Mesenchymal stem cell (in vitro differentiated cells and primary cell): ENCODE results near the gene CCL3.
"Not testable (repeated sequence)": the region's sequence is repeated elsewhere in the genome, so short reads cannot be mapped to it uniquely, and the experiment has no call there.

ENCODE experiments used
- DNase-seq: peaks from one replicate; pipeline ENCODE4 v3.0.0-alpha.2; 2013
- H2AFZ ChIP-seq: one replicate; pipeline ENCODE4 v1.6.1; 2013; ENCODE audit warnings: low read depth, mild to moderate bottlenecking, control low read depth, inconsistent platforms, low read length, moderate library complexity
- H2AK5ac ChIP-seq: 2 replicates; pipeline ENCODE4 v1.6.1; 2013; ENCODE audit warnings: low read length, moderate library complexity, mild to moderate bottlenecking, inconsistent platforms; ENCODE audit not compliant: severe bottlenecking
- H2BK120ac ChIP-seq: one replicate; pipeline ENCODE4 v1.6.1; 2013; ENCODE audit warnings: low read depth, mild to moderate bottlenecking, inconsistent platforms, low read length, moderate library complexity
- H2BK12ac ChIP-seq, 2 experiments: one replicate each; pipeline ENCODE4 v1.6.1; 2013; ENCODE audit warnings: inconsistent platforms in 2 of 2, low read length in 2 of 2, mild to moderate bottlenecking in 2 of 2, moderate library complexity in 2 of 2, control low read depth in 1 of 2
- H2BK15ac ChIP-seq: one replicate; pipeline ENCODE4 v1.6.1; 2013; ENCODE audit warnings: mild to moderate bottlenecking, low read depth, inconsistent platforms; ENCODE audit not compliant: poor library complexity, severe bottlenecking
- H2BK5ac ChIP-seq: 2 replicates; pipeline ENCODE4 v1.6.1; 2013; ENCODE audit warnings: low read depth, mild to moderate bottlenecking, low read length, control low read depth, inconsistent platforms; ENCODE audit not compliant: poor library complexity, severe bottlenecking
- H3K14ac ChIP-seq, 2 experiments: one replicate each; pipeline ENCODE4 v1.6.1; 2013; ENCODE audit warnings: inconsistent platforms in 2 of 2, low read length in 2 of 2, control low read depth in 1 of 2, mild to moderate bottlenecking in 1 of 2, moderate library complexity in 1 of 2
- H3K18ac ChIP-seq, 2 experiments: one replicate each; pipeline ENCODE4 v1.6.1; 2013; ENCODE audit warnings: inconsistent platforms in 2 of 2, low read length in 2 of 2, control low read depth in 1 of 2, low read depth in 1 of 2, mild to moderate bottlenecking in 1 of 2
- H3K23ac ChIP-seq, 2 experiments: one replicate each; pipeline ENCODE4 v1.6.1; 2013; ENCODE audit warnings: inconsistent platforms in 2 of 2, low read length in 2 of 2, mild to moderate bottlenecking in 2 of 2, moderate library complexity in 2 of 2, control low read depth in 1 of 2
- H3K27ac ChIP-seq: 2 replicates; pipeline ENCODE4 v1.5.1; 2013; ENCODE audit warnings: mild to moderate bottlenecking, moderate library complexity, low read length, control low read depth, inconsistent platforms; ENCODE audit not compliant: poor library complexity, severe bottlenecking
- H3K27me3 ChIP-seq, 2 experiments: 2 replicates each; pipeline versions ENCODE4 v1.6.1 to v1.7.0; 2013; ENCODE audit warnings: low read length in 2 of 2, mild to moderate bottlenecking in 2 of 2, moderate library complexity in 2 of 2, control low read depth in 1 of 2, inconsistent platforms in 1 of 2; ENCODE audit not compliant: control insufficient read depth in 1 of 2, insufficient read depth in 1 of 2
- H3K36me3 ChIP-seq, 2 experiments: 2 replicates each; pipeline versions ENCODE4 v1.6.1 to v1.7.0; 2013; ENCODE audit warnings: low read length in 2 of 2, control low read depth in 1 of 2, inconsistent platforms in 1 of 2, low read depth in 1 of 2, mild to moderate bottlenecking in 1 of 2; ENCODE audit not compliant: insufficient read depth in 2 of 2, control insufficient read depth in 1 of 2
- H3K4ac ChIP-seq, 2 experiments: one replicate each; pipeline ENCODE4 v1.6.1; 2013; ENCODE audit warnings: inconsistent platforms in 2 of 2, low read length in 2 of 2, mild to moderate bottlenecking in 2 of 2, moderate library complexity in 2 of 2, control low read depth in 1 of 2, low read depth in 1 of 2
- H3K4me1 ChIP-seq: 2 replicates; pipeline ENCODE4 v1.6.1; 2013; ENCODE audit warnings: low read depth, low read length, control low read depth; ENCODE audit not compliant: control insufficient read depth, insufficient read depth
- H3K4me2 ChIP-seq: 2 replicates; pipeline ENCODE4 v1.6.1; 2013; ENCODE audit warnings: low read length, mild to moderate bottlenecking, inconsistent platforms; ENCODE audit not compliant: poor library complexity, severe bottlenecking
- H3K4me3 ChIP-seq, 2 experiments: 2 replicates each; pipeline versions ENCODE4 v1.5.1 to v1.7.0; 2013; ENCODE audit warnings: low read length in 2 of 2, mild to moderate bottlenecking in 2 of 2, control low read depth in 1 of 2, low read depth in 1 of 2; ENCODE audit not compliant: insufficient read depth in 1 of 2
- H3K79me1 ChIP-seq: replicated peaks from 2 replicates; pipeline ENCODE4 v1.6.1; 2013; ENCODE audit warnings: mild to moderate bottlenecking, control low read depth, low read length, inconsistent platforms; ENCODE audit not compliant: poor library complexity, severe bottlenecking
- H3K9ac ChIP-seq: 2 replicates; pipeline ENCODE4 v1.7.0; 2013; ENCODE audit warnings: mild to moderate bottlenecking, low read length, moderate library complexity
- H3K9me3 ChIP-seq: 2 replicates; pipeline ENCODE4 v1.7.0; 2013; ENCODE audit warnings: mild to moderate bottlenecking, low read length; ENCODE audit not compliant: control insufficient read depth
- H4K8ac ChIP-seq: one replicate; pipeline ENCODE4 v1.6.1; 2013; ENCODE audit warnings: inconsistent platforms, mild to moderate bottlenecking, low read length, moderate library complexity
- H4K91ac ChIP-seq: one replicate; pipeline ENCODE4 v1.6.1; 2013; ENCODE audit warnings: mild to moderate bottlenecking, low read length, inconsistent platforms
- WGBS: methylation state at CpG from one replicate; pipeline ENCODE4 v1.1.7; 2013; ENCODE audit warnings: mixed read lengths; 5-methylcytosine and 5-hydroxymethylcytosine counted together

Gene CCL3

GRCh38 chr17:36120221-36120620, 30.3 kb upstream of the CCL3 start:
- Histone ChIP-seq H3K4me1 (no peaks in the 10 kb centered on the region), H3K36me3 (no peaks in the 10 kb centered on the region), H2BK12ac (no peak overlapping the region), H3K27ac (no peak overlapping the region), H4K8ac (no peak overlapping the region), H3K18ac (no peak overlapping the region), H3K9me3 (peaks cover 3% of the 10 kb centered on the region), H3K27me3 (peaks cover 0 to 5% of the 10 kb centered on the region in 2 experiments), H2AK5ac (no peak overlapping the region), H3K9ac (no peak overlapping the region), H2AFZ (no peak overlapping the region), H3K4me3 (no peak overlapping the region), H2BK15ac (no peak overlapping the region), H2BK120ac (no peak overlapping the region), H3K14ac (no peak overlapping the region), H2BK5ac (no peak overlapping the region), H3K4me2 (no peak overlapping the region), H4K91ac (no peak overlapping the region), H3K4ac (no peak overlapping the region), H3K23ac (no peak overlapping the region), H3K79me1 (no peaks in the 10 kb centered on the region)
- WGBS = 94% methylated on average over 1 of the region's 3 CpGs
- no peak for DNase-seq

- WGBS = 82% methylated on average over 11 of the region's 12 CpGs
- Histone ChIP-seq H2AFZ (no peak overlapping the region), H3K14ac (no peak overlapping the region), H3K27ac (no peak overlapping the region), H3K4me3 (no peak overlapping the region), H4K8ac (no peak overlapping the region), H2AK5ac (no peak overlapping the region), H3K4me2 (no peak overlapping the region), H2BK12ac (no peak overlapping the region), H3K9ac (no peak overlapping the region), H2BK15ac (no peak overlapping the region), H3K18ac (no peak overlapping the region), H3K4ac (no peak overlapping the region), H3K79me1 (no peaks in the 10 kb centered on the region), H3K9me3 (no peaks in the 10 kb centered on the region), H2BK120ac (no peak overlapping the region), H3K27me3 (peaks cover 0 to 5% of the 10 kb centered on the region in 2 experiments), H3K36me3 (no peaks in the 10 kb centered on the region), H4K91ac (no peak overlapping the region), H3K23ac (no peak overlapping the region), H2BK5ac (no peak overlapping the region), H3K4me1 (no peaks in the 10 kb centered on the region)
- no peak for DNase-seq
Measured at GRCh38 chr17:36118477-36119353, 28.8 kb upstream of the CCL3 start.

DNA sequence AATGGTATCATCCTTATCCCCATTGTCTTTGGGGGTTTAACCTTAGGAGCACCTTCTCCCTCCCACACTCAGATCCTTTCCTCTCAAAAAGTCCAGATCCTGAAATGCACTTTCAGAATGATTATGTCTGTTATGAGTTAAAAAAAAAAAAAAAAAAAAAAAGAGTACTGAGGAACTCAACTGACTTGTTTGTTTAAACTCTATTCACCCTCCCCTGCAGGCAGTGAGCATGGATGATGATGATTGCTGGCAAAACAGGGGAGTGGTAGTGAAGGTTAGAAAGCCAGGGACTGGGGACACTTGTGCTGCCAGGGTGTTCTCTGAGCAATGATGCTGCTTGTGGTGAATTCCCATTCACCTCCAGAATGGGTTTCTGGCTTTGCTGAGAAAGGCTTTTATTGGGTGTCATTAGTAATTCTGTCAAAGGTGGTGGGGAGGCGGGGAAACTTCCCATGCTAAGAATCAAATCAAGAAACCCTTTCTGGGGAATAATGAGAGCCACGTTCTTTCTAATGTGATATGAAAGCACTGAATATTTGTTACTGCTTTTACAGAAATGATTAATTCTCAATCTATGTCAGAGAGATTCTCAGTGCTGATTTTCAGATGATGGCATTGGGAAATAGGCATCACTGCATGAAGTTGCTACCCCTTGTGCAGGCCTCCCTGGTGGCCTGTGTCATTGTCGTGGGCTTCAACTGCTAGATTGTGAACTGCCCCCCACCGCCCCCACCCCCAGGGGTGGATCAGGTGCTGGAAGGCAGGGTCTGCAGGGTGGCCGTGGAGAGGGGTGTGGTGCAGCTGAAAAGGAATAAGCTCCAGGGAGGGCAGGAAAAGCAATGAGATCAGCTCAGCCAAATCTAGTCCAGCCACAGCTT, 27.8 kb upstream of the CCL3 start:
- no peaks in the 10 kb centered on the region for H3K36me3 ChIP-seq
- H2BK120ac ChIP-seq = no peak overlapping the region
- H3K27me3 ChIP-seq = peaks cover 0 to 5% of the 10 kb centered on the region in 2 experiments
- H2BK15ac ChIP-seq = no peak overlapping the region
- DNase-seq = no peak
- H4K91ac ChIP-seq = no peak overlapping the region
- H4K8ac ChIP-seq = no peak overlapping the region
- no peak overlapping the region for H3K9ac ChIP-seq
- no peak overlapping the region for H2BK12ac ChIP-seq
- no peak overlapping the region for H3K27ac ChIP-seq
- no peaks in the 10 kb centered on the region for H3K79me1 ChIP-seq
- H3K4me3 ChIP-seq = no peak overlapping the region
- no peak overlapping the region for H3K23ac ChIP-seq
- H3K14ac ChIP-seq = no peak overlapping the region
- H3K4ac ChIP-seq = no peak overlapping the region
- no peak overlapping the region for H2BK5ac ChIP-seq
- H2AFZ ChIP-seq = no peak overlapping the region
- no peak overlapping the region for H3K18ac ChIP-seq
- 37% methylated on average over 2 of the region's 5 CpGs for WGBS
- H3K4me1 ChIP-seq = no peaks in the 10 kb centered on the region
- no peak overlapping the region for H3K4me2 ChIP-seq
- no peak overlapping the region for H2AK5ac ChIP-seq
- H3K9me3 ChIP-seq = peaks cover 1% of the 10 kb centered on the region

DNA sequence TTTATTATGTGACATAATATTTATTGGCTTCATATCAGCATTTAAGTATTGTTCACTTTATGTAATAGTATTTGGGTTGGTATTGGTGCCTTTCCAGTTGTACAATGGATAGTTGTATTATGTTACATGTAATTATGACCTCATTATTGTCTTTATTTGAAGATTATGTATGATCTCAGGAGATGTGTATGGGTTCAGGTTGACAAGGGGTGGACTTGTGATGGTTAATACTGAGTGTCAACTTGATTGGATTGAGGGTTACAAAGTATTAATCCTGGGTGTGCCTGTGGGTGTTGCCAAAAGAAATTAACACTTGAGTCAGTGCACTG, 25.7 kb upstream of the CCL3 start:
- H2BK12ac ChIP-seq, H2BK120ac ChIP-seq, H3K9ac ChIP-seq, H2AK5ac ChIP-seq, H3K27me3 ChIP-seq, DNase-seq, H3K4ac ChIP-seq, H3K4me3 ChIP-seq, H2BK5ac ChIP-seq, H2AFZ ChIP-seq, H3K27ac ChIP-seq, H3K36me3 ChIP-seq, H3K79me1 ChIP-seq, H3K14ac ChIP-seq, H2BK15ac ChIP-seq, H3K23ac ChIP-seq, H4K8ac ChIP-seq, H3K4me1 ChIP-seq, H4K91ac ChIP-seq, H3K4me2 ChIP-seq, H3K18ac ChIP-seq, H3K9me3 ChIP-seq: not testable (repeated sequence)
